ENCODE data around the gene RSPH1. TPM values are rescaled to one million over a fixed set of nuclear protein-coding genes. Genes with fewer than 3 reads are reported as not detected.

Gene RSPH1
- total and polyA plus RNA-seq, 2 of the 8 experiments (the other 6 are each of a cell fraction or from before 2014, with no cell fraction given) = 0.24 TPM; not detected in 1

DNA sequence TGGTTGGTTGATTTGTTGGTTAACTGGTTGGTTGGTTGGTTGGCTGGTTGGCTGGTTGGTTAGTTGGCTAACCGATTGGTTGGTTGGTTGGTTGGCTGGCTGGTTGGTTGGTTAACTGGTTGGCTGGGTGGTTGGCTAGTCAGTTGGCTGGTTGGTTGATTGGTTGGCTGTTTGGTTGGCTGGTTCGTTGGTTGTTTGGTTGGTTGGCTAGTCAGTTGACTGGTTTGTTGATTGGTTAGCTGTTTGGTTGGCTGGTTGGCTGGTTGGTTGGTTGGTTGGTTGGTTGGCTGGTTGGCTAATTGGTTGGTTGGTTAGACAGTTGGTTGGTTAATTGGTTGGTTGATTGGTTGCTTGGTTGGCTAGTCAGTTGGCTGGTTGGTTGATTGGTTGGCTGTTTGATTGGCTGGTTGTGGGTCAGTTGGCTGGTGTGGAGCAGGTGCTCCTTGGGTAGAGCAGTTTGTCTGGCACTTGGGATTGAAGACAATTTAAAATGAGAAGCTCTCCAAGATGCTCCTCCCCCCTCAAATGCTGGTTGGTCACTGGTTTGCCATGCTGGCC, 6.9 kb downstream of the RSPH1 start:
- FAIRE-seq = no peak
- 58% methylated on average over 2 of the region's 2 CpGs; no CpG with 5 or more reads in 1 of the 2 experiments for WGBS, 2 experiments (ENCODE audit: extremely low coverage in 1 of 2, insufficient coverage in 1 of 2, insufficient read length in 1 of 2, insufficient replicate concordance in 2 of 2, low coverage in 1 of 2, low lambda C conversion rate in 2 of 2, missing lambda C conversion rate in 1 of 2)

More for the DNA sequence above, 6.9 kb downstream of the RSPH1 start:
- Histone ChIP-seq H3K27me3 (replicated peaks in 1 of 4; ENCODE audit: control insufficient read depth in 3 of 4, extremely low read depth in 1 of 4, insufficient read depth in 3 of 4, low read length in 3 of 4) (no peaks in the 10 kb centered on the region; a peak in 1 of 7 replicates), H3K14ac (ENCODE audit: insufficient read length) (no peak overlapping the region), H3K9ac (replicated peaks in 1 of 4; ENCODE audit: extremely low read depth in 1 of 4, low read depth in 3 of 4, low read length in 3 of 4) (no peak overlapping the region), H4K8ac (ENCODE audit: extremely low read depth, insufficient read depth, low read length) (no peak overlapping the region; the same call in 1 of the 2 replicates), H3K23me2 (ENCODE audit: low read depth, low read length) (peaks cover 3% of the 10 kb centered on the region; the same call in 1 of the 2 replicates), H3K56ac (replicated peaks; ENCODE audit: insufficient read length, low read depth, low read length) (no peak overlapping the region), H2BK12ac (ENCODE audit: low read depth, low read length) (no peak overlapping the region), H3K18ac (ENCODE audit: extremely low read depth, low read length) (no peak overlapping the region), H3K4me1 (replicated peaks in 1 of 4; ENCODE audit: control insufficient read depth in 3 of 4, insufficient read depth in 4 of 4, low read length in 3 of 4) (no peaks in the 10 kb centered on the region), H3K79me1 (ENCODE audit: low read depth, low read length) (no peaks in the 10 kb centered on the region), H3K23ac (ENCODE audit: insufficient read length) (no peak overlapping the region), H3K4me2 (ENCODE audit: insufficient read depth in 1 of 2, low read depth in 2 of 2, low read length in 2 of 2) (no peak overlapping the region), H2AK5ac (ENCODE audit: low read depth, low read length) (no peak overlapping the region), H2BK20ac (ENCODE audit: low read length) (no peak overlapping the region), H3K4me3 (ENCODE audit: extremely low read depth in 1 of 4, insufficient read depth in 2 of 4, low read depth in 3 of 4, low read length in 4 of 4) (no peak overlapping the region), H3K79me2 (ENCODE audit: control insufficient read depth in 1 of 2, insufficient read depth in 2 of 2, low read length in 2 of 2) (no peaks in the 10 kb centered on the region), H3K36me3 (ENCODE audit: control insufficient read depth in 2 of 4, insufficient read depth in 4 of 4, low read length in 3 of 4) (no peaks in the 10 kb centered on the region), H2AFZ (ENCODE audit: low read length) (no peak overlapping the region), H2BK120ac (replicated peaks; ENCODE audit: low read depth, low read length) (no peak overlapping the region), H4K20me1 (replicated peaks in 1 of 2; ENCODE audit: control insufficient read depth in 1 of 2, insufficient read depth in 2 of 2, low read length in 2 of 2) (no peaks in the 10 kb centered on the region), H2BK5ac (ENCODE audit: low read depth, low read length) (no peak overlapping the region), H4K5ac (ENCODE audit: insufficient read length, low read depth, low read length) (no peak overlapping the region), H4K91ac (replicated peaks; ENCODE audit: insufficient read length, low read length) (no peak overlapping the region), H3K27ac (ENCODE audit: low read depth, low read length) (no peak overlapping the region), H3K4ac (replicated peaks; ENCODE audit: insufficient read length, low read depth, low read length) (no peak overlapping the region), H2BK15ac (ENCODE audit: low read length) (no peak overlapping the region), H3K9me3 (ENCODE audit: insufficient read depth in 2 of 2, low read depth in 1 of 2, low read length in 1 of 2) (no peaks in the 10 kb centered on the region)
- ChIA-PET POLR2A (ENCODE audit: partially characterized antibody) (no interaction called here), CTCF (ENCODE audit: partially characterized antibody) (interaction anchor here (1.2 kb wide), 1 partner anchor 11 kb away, joined by 3 read pairs; no protein-coding TSS in a partner anchor)
- no peak for TF ChIP-seq SRF (IDR thresholded peaks at IDR 0.05; ENCODE audit: low read depth, low read length)
- TF ChIP-seq SIX5 (IDR thresholded peaks at IDR 0.05; ENCODE audit: low read depth, low read length) = no peak
- no peak for TF ChIP-seq TAF7 (optimal IDR thresholded peaks at IDR 0.05; ENCODE audit: borderline replicate concordance, low read depth, low read length)
- TF ChIP-seq BRCA1 (IDR thresholded peaks at IDR 0.05; ENCODE audit: low read depth, low read length) = peak; percentile 56; the same call in 1 of the 2 replicates
- TF ChIP-seq CREB1 (IDR thresholded peaks at IDR 0.05) = no peak
- no peak for TF ChIP-seq YY1 (IDR thresholded peaks at IDR 0.05; ENCODE audit: low read depth, low read length)
- DNase-seq (ENCODE audit: low read depth in 1 of 2, low spot score in 2 of 2) = no peak

Measured in H1 (cell line).